HPDE6-E6E7 (cell line): ENCODE data around the gene GATA3.

Experiments used
- DNase-seq: peaks from one replicate; pipeline ENCODE4 v3.0.0; 2011; ENCODE audit warnings: missing footprints; ENCODE audit errors: extremely low spot score

Gene GATA3

DNA sequence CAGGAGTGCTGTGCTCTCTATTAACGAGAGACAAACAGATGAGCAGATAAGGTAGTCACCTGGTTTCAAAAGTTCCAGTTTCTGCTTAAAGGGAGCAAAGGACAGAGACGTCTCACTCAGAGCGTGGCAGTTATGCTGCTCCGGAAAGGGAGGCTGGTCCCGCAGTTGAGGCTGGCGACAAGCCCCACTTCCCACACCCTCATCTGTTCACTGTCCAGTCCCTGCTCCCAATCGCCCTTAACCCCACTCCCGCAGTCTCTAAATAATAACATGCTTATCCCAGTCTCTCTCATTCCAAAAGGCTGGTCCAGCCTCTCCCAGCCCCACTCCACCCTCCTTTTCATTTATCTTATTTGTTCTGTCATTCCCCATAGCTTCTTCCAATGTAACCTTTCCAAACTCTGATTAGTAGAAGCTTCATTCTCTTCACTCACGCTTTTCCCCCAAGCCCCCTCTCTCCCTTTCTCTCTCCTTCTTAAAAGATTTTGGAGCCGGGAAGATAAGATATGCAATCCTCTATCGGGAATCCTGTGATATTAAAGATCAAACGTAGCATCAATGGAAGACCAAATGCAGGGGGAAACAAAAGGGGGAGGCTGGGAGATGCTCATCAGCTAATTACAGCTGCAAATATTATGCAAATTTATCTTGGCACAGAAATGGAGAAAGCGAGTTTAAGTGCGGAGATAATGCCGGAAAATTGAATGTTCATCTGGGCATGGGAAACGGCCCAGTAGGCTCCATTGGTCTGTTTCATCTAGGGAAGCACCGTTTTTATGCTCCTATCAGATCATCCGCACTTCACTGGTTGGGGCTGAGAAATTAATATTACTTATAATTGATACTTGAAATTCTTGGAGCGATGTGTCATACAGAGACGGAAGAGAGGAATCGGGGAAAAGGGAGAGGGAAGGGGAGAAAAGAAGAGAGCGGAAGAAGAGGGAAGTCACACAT, 16.3 kb upstream of the GATA3 start:
- no peak for DNase-seq

DNA sequence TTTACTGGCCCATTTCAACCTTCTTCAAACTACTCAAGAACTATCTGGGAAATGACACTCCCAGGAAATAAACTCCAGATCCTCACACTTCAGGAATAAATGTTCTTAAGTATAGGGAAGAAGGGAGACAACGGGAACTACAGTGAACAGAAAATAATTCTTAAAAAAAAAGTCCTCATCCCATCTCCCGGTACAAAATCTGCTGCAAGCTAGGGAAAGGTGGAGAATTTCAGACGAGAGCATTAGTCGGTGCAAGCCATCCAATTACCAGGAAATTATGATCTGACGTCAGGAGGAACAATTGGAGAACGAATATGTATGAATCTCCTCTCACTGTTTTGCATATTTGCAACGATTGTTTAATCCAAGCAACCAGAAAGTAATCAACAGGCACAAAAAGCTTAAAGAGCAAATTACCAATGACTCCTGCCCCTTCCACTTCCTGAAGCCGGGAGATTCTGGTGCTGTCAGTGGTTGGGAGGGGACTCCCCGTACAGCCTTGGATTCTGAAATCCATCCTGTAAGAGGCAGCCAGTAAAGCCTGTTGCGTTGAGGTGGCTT, 15.1 kb upstream of the GATA3 start:
- no peak for DNase-seq

DNA sequence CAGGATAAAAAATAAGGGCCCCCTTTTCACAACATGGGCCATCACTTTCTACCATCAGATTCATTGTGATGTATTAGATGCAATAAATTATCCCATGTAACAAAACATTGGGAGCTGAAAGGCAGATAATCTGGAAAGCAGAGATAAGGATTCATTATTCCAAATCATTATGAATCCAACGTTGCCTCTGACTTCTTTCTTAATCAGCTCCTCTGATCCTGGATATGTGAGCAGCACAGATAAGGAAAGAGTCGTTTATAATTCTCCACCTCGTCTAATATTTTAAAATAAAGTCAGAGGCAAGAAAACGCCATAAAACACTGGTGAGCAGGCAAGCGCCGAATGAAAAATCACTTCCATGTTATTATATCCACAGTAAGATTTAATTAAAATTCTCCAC, 13.8 kb upstream of the GATA3 start:
- DNase-seq: no peak

DNA sequence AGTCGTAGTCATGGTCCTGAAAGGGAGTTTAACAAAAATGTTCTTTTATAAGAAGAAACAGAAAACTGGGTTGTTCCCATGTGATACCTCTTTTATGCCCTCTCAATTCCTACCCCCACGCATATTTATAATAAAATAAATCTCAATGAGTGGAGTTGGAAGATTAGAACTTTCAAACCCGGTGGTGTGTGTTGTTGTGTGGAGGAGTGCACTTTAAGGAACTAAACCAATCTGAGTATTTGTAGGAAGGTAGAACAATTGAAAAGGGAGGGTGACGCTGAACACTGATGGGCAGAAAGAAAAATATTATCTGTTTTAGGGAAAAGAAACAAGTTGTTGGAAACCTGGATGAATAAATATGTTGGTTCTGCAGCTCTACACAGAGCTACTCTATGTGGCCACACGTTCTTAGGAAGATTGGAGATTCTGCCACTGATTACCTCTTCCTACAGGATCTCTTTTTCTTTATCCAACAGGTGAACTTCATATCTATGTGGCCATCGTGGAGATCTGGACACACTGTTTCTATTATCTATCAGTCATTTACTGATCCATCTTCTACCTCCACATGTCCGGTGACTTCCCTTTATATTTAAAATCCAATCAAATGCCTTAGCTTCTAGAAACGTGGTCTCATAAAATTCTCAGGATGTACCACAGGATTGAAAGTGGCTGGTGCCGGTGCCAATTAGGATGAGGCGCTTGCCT, 13.1 kb upstream of the GATA3 start:
- DNase-seq: no peak

DNA sequence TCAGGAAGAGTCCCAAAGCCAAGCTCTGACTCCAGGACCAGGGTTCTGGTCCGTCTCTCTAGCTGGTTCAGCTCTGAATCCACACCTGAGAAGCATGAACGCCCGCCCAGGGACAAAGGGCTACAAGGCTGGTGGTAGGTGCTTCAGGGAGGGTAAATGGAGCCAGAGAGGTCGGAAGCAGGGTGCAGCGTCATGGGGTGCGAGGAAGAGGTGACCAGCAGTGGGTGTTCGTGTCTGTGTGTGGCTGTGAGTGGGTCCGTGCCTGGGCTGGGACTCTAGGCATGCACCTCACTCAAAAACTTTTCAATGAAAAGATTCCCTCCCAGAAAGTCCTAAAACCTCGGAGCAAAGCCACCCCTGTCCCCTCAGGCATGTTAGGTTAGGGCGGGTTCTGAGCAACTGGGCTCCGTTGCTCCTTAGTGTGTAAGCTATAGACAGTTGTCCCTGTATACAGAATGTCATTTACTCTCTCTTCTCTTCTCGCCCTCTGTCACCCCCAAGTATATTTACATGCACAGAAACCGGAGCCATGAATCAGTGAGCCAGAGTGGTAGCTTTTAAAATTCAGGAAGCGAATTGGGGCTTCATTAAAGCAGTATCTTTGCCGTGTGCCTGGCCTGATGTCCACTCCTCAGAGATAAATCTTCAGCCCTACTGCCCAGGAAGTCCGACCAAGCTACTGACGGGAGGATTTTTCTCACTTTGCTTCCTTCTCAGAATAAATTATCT, 12.3 kb upstream of the GATA3 start:
- DNase-seq: no peak

DNA sequence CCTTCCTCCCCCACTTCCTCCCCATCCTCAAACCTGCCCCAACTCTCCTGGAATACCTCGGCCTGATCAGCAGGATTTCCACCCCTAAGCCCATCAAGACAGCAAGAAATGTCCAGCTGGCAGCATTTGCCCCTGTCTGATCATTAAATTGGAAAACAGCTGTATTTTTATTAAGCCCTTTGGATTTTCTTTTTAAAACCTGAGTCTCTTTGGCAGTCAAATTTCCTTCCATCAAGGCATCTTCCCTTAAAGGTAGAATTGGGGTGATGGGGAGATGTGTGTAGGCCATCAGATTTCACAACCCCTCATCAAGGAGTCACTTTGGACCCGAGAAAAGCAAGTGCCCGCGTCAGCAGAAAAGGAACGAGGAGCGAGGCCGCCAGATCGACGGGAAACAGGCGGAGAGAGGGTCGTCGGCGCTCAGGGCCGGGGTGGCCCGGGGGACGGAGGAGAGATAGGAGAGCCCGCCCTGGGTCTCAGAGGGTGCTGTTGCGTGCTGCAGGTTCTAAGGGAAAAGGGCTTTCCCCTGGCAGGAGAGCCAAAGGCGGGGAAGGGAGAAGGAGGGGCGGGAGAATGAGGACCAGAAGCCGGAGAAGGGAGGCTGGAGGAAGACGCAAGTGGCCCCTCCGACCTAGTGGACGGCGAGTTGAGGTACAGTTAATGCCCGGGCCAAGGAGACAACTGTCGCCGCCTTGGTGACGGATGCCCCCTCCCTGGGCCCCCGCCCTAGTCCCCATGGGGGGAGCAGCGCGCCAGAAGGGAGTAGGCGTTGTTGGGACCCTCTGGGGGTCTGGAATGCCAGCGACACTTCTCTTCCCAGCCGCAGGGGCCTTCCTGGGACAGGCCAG, 11.5 kb upstream of the GATA3 start:
- no peak for DNase-seq

DNA sequence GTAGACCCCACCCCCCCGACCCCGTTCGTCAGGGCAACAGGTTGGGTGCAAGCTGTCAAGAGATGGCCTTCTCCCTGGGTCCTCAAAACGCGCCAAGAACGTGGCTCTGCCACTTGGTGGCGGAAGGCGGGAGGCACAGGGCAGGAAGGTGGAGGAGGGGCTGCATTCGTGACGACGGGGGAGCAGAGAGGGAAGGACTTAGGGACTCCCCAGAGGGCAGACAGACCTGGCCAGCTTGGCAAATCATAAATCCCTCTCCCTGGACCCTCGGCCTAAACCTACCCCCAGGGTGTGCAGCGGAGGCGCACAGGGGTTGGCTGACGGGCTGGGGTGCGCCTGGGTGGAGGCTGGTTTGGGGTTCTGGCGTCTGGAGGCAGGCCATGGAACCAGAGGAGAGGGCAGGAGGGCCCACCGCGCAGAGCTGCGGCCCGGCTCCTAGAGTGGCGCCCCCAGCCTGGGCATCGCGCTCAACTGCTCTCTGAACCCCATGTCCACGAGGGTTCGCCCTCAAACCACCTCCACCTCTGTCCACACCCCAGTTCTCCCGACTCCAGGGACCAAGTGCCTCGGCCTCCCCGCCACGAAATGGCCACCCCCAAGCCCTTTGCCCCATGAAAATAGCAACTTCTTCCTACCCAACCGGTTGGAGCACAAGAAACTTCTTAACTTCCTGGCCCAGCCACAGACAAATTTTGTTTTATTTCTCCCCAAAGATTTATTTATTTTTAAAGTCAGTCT, 10.8 kb upstream of the GATA3 start:
- no peak for DNase-seq

DNA sequence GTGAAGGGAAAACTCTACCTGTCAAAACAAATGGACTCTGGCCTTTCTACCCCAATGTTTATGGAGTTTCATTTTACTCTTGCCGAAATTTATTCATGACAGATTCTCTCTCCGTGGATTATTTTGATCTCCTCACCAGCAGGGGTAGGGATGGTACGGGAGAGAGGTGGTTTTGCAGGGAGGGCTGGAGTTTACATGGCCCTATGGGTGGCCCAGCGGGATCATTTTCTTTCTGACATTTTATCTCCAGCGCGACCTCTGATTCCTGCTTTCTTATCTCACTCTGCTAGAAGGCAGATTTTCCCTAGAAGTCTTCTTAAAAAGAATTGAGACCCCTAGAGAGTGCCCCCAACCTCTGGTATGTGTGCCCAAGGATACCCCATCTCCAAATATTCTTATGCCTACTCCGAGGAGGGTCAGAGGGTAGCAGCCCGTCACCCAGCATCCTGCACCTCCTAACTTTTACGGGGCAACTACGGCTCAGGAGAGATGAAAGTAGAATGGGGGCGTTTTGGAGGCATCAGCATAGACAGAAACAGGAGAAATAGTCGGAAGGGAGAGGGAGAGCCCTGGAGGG, 10.1 kb upstream of the GATA3 start:
- no peak for DNase-seq

DNA sequence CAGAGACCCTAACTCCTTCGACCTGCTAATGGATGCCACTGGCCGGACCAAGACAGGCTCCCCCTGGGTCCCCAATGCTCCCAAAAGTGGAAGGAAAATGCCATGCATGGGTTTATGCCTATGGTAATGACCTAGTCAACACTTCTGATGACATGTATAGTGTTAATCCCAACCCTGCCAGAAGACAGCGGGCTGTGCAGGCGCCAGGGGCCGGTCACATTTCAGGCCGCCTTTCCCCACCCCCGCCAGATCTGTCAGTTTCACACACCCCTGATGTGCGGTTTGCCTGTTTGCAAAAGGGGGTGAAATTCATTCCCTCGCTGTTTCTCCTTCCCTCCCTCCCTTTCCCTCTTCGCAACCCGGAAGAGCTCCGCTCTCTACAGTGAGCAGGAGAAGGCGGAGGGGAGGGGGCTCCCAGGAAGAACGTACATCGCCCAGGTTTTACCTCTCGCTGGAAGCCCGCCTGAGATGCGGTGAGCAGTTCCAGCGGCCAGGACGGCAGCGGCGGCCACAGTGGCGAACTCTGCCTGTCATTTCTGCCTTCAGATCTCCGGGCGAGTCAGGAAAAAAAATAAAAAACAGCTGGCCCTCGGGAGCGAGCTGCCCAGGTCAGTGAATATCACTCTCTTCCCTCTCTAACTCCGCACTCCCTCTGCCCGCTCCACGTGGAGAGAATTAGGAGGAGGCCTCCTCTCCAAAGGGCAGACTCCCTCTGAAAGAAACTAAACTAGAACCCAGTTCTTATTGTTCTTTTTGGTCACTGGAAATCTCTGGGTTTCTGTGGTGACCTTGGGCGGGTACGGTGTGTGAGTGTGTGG, 9.4 kb upstream of the GATA3 start:
- DNase-seq: no peak

DNA sequence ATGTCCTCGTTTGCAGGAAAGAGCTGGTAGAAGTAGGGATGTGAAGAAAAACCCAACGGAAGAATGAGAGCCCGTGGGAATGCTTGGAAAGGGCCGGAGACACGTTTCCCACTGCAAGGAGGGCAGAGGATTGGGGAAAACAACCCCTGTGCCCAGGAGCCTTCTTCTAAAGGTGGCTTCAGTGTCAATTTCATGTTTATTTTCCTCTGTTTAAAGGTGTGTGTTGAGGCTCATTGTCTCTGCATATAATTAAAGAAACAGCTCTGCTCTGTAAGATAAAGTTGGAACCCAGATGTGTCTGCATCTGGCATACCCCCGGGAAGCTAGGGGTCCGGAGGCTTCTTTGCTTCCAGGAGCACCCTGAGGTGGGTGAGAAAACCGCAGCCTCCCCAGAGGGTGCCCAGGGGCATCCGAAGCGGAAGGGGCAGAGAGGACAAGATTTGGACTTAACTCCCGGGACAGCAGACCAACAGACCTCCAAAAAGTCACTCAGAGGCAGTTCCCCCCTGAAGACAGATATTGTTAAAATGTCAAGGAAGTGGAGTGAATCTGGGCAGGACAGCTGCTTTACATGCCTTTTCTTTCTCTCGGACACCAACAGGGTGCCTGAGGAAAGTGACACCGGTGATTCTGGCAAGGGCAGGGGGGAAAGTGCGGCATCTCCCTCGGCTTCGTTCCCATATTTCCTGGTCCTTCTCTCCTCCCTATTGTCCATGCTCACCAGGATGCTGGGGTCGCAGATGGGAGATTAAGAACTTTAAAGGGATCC, 8.6 kb upstream of the GATA3 start:
- no peak for DNase-seq

DNA sequence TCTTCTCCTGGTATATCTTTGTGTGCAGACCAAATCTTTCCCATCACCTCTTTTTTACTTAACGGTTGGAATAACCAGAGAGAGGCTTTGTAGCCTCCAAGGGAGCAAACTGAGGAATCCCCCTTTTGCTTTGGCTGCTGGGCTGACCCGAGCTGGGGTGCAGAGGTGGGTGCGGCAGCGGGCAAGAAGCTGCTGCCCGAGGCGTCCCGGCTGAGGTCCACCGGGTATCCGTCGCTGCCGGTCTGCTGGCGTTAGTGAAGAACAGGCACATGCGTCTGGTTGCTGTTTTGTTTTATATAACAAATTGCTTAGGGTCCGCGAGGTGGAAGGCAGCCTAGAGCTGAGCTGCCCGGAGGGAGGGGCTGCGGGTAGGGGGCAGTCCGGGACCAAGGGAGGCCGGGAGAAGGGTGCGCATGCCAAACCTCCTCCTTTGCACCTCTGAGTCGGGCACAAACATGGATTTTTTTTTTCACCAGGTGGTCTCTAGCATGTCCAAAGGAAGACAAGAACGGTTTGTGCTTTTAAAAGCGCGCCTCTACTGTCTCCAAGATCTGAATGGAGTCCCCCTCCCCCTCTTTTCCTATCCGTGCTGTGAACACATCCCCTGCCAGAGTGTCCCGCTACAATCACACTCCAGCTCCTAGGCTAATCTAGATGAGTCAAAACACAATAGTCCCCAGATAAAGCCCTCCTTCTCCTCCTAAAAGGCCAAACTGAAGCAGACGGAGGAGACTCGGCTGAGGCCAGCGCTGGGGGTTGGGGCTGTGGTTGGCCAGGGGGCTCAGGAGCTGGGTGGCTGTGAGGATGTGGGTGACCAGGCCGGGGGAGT, 6.8 kb upstream of the GATA3 start:
- DNase-seq: no peak

DNA sequence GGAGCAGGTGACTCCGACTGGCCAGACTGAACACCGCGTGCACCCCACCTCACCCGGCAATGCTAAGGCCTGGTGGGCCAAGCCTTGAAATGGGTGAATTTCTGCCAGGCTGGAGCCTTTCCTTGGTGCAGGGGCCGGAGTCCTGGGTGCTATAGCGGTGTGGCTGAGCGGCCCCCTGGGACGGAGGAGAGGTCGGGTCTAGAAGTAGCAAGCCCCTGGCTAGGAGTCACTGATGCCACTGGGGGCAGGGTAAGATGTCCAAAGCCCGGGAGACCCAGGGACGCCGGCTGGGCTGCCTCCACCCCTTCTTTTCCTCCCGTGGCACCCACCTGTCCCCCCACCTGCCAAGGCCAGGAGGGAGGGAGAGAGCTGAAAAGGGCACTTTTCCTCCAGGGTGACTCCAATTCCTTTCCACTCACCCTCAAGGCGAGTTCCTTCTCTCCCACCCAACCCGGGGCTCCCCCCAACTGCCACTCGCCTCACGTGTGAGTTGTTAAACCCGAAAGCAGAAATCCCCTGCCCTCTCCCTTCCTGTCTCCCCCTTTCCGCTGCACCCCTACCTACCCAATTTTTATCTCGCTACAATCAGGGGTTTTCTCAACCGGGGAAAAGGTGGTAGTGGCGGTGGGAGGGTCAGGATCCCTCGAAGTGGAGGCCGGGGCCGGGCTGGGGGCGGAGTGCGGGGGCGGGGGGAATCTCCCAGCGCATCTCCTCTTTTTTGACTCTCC, 6.0 kb upstream of the GATA3 start:
- no peak for DNase-seq

DNA sequence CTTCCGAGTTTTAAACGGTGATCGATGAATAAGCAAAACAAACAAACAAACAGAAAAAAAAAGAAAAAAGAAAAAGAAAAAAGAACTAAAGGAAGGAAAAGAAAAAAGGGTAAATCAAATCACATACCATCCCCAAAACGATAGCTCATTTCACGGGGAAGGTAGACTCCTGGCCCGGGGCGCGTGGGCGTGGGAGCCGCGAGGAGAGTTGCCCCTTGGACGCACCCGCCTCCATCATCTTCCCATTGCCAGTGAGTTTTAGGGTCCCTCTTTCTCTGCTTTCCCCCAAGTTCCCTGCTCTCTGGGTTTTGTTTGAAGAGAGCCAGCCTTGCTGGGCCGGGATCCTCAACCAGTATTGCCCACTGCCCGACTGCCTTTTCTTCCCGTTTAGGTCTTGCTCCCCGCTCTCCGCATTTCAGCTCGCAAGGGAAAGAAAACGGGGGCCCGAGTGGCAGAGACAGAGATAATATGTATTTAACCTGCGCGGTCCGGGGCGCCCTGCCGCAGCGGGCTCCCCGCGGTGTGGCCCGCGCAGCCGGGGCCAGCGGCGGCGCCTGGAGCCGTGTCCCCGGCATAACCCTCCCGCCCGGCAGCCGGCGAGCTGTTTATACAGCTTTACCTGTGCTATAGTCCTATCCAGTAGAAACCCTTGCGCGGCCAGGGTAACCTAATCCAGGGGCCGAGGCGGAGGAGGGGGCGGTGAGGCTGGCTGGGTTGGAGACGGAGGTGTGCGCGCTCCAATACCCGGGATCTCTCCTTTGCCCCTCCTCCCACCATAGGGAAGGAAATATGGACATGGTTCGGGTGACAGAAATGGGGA, 5.2 kb upstream of the GATA3 start:
- DNase-seq: no peak

DNA sequence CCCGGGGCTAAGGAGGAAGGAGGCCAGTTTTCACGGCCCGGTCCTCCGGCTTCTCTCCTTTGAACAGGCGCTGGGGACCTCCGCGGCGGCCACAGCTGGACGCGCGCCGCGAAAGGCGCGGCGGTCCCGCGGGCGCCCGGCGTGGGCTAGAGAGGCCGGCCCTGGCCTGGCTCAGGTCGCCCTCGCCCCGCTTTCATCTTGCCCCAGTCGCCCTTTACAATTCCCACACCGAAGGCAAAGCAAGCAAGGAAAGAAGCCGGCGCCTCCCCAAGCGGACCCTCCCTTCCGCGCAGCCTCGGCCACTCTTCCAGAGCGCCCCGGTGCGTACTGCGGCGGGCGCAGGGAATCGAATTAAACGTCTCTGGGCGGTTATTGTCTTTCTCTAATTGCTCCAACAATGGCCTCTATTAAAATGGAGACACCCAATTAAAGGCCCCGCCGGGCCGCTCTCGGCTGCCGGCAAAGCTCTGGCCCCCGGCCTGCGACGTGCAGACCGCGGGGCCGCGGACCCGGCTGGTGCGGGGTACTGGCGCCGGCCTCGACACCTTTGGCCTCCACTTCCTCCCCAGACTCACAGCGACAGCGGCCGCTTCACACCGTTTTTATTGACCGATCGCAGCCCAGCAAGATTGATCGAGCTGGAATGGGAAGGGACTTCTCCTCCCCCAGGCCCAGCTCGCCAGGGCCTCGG, 4.5 kb upstream of the GATA3 start:
- no peak for DNase-seq

DNA sequence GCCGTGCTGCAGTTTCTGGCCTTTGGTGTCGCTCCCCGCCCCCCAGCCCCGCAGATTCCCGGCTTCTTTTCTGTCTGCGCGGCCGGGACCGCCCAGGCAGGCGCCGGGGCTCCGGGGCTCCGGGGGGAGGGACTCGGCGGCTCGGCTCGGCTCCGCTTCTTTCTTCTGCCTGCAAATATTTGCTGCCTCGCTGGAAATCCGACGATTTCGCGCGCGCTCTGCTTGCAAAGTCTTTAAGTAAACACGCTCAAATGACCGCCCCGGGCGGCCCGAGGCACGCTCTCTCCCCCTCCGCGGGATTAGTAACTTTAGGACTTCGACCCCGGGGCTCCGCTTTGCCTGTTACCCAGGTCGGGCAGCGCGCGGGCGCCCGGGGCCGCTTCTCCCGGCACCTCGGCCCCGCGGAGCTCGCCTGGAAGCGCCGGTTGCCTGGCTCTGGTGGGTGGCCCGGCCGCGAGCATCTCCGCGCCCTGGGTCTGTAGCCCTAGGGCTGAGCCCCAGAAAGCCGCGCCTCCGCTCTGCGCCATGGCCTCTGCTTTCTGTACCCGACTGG, 3.9 kb upstream of the GATA3 start:
- DNase-seq: no peak
